Activated CD8-positive, alpha-beta memory T cell treated with anti-CD3 and anti-CD28 coated beads, Interleukin-2, amount 50 U/mL, for 1 hour (primary cell): ENCODE data around the gene KANK3.
"Not testable (repeated sequence)": the region's sequence is repeated elsewhere in the genome, so short reads cannot be mapped to it uniquely, and the experiment has no call there.

ENCODE experiments used
- DNase-seq: peaks from one replicate; pipeline ENCODE4 v3.0.0-alpha.2; 2020; ENCODE audit errors: extremely low read depth

Gene KANK3

DNA sequence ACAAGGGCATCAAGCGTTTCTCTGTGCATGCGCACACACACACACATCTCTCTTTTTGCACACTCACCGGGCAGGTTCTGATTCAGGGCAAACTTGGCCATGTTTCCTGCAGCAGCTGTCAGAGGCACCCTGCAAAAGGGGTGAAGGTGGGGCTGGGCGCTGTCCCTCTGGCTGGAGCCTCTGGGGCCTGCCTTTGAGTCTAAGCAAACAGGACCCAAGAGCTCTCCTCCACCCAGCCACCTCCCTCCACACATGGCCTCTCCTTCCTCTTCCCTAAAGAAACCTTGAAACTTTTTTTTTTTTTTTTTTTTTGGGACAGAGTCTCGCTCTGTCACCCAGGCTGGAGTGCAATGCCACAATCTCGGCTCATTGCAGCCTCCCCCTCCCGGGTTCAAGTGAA, 5.3 kb downstream of the KANK3 start:
- no peak for DNase-seq

DNA sequence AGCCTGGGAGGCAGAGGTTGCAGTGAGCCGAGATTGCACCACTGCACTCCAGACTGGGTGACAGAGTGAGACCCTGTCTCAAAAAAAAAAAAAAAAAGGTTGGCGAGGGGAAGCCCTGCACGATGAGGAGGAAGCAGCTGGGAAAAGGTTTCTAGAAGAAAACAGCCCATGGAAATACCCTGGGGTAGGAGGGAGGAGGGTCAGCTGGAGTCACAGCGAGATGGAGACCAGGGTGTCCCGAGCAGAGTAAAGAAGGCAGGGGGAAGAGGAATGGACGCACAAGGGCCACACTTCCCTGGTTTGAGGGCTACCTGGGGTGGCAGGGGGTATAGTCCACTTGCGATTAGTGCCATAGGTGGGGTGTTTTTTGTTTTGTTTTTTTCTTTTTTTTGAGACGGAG, 6.4 kb downstream of the KANK3 start:
- no peak for DNase-seq

DNA sequence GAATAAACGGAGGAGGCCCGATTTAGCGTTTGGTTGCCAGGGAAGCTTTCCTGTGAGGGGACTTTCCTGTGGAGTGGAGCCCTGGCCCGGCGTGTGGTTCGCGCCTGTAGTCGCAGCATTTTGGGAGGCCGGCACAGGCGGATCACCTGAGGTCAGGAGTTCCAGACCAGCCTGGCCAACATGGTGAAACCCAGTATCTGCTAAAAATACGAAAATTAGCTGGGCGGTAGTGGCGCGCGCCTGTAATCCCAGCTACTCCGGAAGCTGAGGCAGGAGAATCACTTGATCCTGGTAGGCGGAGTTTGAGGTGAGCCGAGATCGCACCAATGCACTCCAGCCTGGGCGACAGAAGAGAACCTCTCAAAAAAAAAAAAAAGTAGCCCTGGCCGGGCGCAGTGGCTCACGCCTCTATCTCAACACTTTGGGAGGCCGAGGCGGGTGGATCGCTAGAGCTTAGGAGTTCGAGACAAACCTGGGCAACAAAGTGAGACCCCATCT, 6.9 kb downstream of the KANK3 start:
- no peak for DNase-seq

GRCh38 chr19:8335343-8336071, 7.6 kb downstream of the KANK3 start:
- DNase-seq: no peak

- DNase-seq: no peak
Observed at GRCh38 chr19:8334458-8335342, 8.4 kb downstream of the KANK3 start.

DNA sequence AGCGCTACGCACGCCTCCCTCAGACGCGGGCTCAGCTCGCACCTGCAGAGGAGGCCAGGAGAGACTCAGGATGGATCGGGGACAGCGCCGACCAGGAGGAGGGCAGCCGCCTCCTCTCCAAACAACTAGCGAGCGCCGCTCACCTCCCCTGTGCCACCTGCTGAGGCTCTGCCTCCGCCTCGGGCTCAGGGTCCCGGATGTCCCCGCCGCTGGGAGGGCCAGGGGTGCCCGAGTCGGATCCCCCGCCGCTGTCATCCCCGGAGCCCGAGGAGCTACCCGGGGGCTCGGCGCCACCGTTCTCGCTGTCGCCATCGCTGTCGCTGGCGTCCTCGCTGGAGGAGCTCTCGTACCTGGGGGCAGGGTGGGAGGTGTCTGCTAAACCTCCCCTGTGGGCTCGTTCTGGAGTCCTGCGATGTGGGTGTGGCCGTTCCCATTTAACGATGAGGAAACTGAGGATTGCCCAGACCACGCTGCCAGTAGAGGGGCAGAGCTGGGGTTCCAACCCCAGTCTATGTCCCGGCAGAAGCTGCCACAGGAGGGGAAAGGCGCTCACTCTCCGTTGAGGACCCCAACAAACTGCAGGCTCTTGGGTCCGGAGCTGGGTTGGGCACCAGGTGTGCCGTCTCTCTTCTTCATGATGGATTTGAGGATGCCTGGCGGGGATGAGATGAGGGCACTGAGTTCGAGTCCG, 9.2 kb downstream of the KANK3 start:
- DNase-seq: no peak

DNA sequence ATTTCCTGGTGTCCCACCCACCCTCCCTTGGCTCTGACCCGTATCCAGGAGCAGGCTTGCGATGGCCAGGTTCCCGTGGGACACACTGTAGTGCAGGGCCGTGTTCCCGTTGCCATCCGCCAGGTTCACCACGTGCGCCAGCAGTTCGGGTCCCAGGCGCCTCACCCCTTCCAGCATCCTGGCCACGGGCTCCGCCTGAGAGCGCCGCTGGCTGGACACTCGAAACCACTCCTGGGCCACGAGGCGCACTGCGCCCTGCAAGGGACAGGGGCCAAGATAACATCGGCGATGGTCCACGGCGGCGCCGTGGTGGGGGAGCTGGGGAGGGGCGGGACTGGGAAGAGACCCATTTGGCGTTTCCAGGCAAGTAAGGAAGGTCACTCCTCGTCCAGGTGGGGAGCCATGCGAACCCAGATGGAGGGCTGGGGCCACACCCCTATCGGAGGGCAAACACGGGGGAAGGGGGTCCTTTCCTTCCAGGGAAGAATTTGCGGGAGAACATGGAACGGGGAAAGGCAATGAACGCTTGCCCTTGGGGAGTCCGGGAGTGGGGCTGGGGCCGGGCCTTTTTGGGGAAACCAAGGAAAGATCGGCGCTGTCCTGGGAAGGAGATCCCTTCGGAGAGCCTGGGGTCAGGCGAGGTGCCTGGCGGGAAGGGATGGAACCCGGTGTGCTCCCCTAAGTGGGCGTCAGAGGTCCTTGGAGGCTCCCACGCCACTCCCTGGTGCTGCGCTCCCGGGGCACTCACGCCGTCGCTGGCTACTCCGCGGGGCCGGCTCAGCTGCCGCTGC, 9.9 kb downstream of the KANK3 start:
- no peak for DNase-seq

- DNase-seq: no peak
Observed at GRCh38 chr19:8331263-8331845, 11.7 kb downstream of the KANK3 start.

DNA sequence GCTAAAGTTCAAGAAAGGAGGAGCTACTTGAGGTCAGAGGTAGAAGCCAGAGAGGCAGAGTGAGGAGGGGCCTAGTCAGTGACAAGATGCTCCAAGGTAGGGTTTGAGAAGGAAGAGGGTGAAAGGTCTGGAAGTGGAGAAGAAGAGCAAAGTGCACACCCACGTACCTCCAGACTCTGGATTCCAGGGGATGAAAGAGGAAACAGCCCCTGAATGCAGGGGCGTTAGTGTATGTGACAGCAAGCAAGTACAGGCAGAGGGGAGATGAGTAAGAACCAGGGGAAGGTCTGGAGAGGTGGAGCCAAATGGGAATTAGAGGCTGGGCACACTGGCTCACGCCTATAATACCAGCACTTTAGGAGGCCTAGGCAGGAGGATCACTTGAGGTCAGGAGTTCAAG, 13.1 kb downstream of the KANK3 start:
- DNase-seq: no peak

- DNase-seq: no peak
Observed at GRCh38 chr19:8325454-8325853, 17.6 kb downstream of the KANK3 start.

GRCh38 chr19:8324186-8325050, 18.6 kb downstream of the KANK3 start:
- no peak for DNase-seq

DNA sequence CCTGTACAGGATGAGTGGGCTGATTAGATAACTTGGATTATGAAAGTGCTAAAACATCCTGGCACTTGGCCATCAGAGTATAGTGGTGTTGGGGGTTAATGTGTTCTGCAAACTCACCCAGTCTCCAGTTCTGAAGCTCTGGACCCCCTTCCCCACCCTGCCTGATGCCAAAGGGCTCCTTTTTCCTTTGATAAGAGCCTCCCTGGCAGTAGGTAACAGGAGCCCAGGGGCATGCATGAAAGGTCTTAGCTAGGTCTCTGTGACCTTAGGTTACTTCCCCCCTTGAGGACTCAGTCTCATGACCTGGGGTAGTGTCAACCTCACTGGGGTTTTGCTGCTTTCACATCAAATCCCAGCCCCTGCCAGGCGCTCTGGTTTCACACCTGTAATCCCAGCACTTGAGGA, 19.3 kb downstream of the KANK3 start:
- DNase-seq: no peak

- no peak for DNase-seq
Observed at GRCh38 chr19:8322638-8322997, 20.4 kb downstream of the KANK3 start.

DNA sequence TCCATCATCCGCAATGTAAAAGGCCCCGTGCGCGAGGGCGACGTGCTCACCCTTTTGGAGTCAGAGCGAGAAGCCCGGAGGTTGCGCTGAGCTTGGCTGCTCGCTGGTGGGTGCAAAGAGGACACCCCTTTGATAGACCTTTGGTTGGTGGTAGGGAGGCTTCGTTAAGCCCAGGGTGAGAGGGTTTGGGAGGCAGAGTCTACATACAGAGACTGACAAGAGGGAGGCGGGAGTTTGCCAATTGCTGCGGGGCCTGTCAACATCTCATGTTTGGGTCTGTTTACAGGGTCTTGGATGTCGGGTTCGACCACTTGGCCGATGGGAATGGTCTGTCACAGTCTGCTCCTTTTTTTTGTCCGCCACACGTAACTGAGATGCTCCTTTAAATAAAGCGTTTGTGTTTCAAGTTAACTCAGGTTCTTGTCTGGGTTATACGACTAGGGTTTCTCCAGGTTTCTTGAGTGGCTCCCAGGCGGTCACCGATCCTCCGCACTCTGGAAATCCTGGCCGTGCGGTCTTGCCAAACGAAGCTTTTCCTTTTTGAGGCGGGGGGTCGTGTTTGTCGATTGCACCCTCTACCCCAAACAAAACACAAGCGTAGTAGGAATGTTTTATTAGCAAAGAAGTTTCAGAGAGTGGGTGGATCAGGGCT, 20.9 kb downstream of the KANK3 start:
- no peak for DNase-seq

GRCh38 chr19:8321067-8321985, 21.7 kb downstream of the KANK3 start, which contains the start of the genes NDUFA7 and RPS28:
TSS of gene NDUFA7 (minus strand) at chr19:8321375. CDS start at chr19:8321358, 17 bp downstream.
TSS of gene RPS28 (plus strand) at chr19:8321496. CDS start at chr19:8321531, 35 bp downstream.
- peak; percentile 95 for DNase-seq

- no peak for DNase-seq
Observed at GRCh38 chr19:8320564-8321066, 22.4 kb downstream of the KANK3 start.

- DNase-seq: no peak
Observed at GRCh38 chr19:8319807-8320520, 23.1 kb downstream of the KANK3 start.

DNA sequence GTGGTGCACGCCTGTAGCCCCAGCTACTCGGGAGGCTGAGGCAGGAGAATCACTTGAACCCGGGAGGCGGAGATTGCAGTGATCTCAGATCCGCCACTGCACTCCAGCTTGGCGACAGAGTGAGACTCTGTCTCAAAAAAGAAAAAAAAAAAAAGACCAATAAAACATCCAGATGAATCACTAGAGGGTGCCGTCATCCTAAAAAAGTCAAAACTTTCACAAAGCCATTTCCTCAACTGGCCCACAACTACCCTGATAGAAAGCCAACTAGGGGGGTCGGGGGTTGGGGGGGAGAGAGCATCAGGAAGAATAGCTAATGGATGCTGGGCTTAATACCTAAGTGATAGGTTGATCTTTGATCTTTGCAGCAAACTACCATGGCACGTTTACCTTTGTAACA, 24.2 kb downstream of the KANK3 start:
- not testable (repeated sequence) for DNase-seq
